ENCODE results near the gene TENT5C.

- TF ChIP-seq POLR2A (IDR thresholded peaks at IDR 0.05) (no peak), CTCF (IDR thresholded peaks at IDR 0.05) (no peak)
Measured at GRCh38 chr1:117594261-117594990, 11.4 kb upstream of the TENT5C start.
